PC-9 (cell line): ENCODE measurements around the gene KIDINS220. TPM values are rescaled to one million over a fixed set of nuclear protein-coding genes. Genes with fewer than 3 reads are reported as not detected.

Experiments used
- BruUV-seq: library from RNA; stranded (reverse); fragments of 400-500 nt; replicated peaks from 2 replicates; lab custom pipeline; 2021; lab: Mats Ljungman, UMichigan
- CTCF ChIA-PET: fragments of 300-600 bp; sonication (Branson Sonifier 250); formaldehyde crosslinking; loops from one replicate; lab custom pipeline; 2022; ENCODE audit warnings: antibody characterized with exemption; lab: Charles Lee
- POLR2A ChIA-PET: fragments of 300-600 bp; sonication (Branson Sonifier 250); formaldehyde crosslinking; loops from one replicate; lab custom pipeline; 2022; ENCODE audit warnings: antibody characterized with exemption; ENCODE audit not compliant: unreplicated experiment; lab: Charles Lee
- DNase-seq, 2 experiments: peaks; one replicate each; pipeline versions ENCODE4 v3.0.0 to v3.0.0-alpha.2; 2015 to 2022; ENCODE audit warnings: mixed read lengths in 1 of 2
- H2AFZ ChIP-seq: fragments of 200-600 bp; sonication (generic); 2 replicates; pipeline ENCODE4 v1.8.1; 2017; ENCODE audit warnings: antibody characterized with exemption
- H3F3A ChIP-seq: fragments of 200-600 bp; sonication (generic); 2 replicates; pipeline ENCODE4 v1.8.1; 2017; ENCODE audit warnings: antibody characterized with exemption, mild to moderate bottlenecking, low read depth; ENCODE audit not compliant: insufficient read depth
- H3K27ac ChIP-seq: fragments of 200-600 bp; sonication (generic); 2 replicates; pipeline ENCODE4 v1.6.1; 2016; ENCODE audit warnings: mixed run types
- H3K27me3 ChIP-seq: fragments of 200-600 bp; sonication (generic); 2 replicates; pipeline ENCODE4 v1.6.1; 2016; ENCODE audit warnings: low read depth, mixed run types; ENCODE audit not compliant: insufficient read depth
- H3K36me3 ChIP-seq: fragments of 200-600 bp; sonication (generic); 2 replicates; pipeline ENCODE4 v1.6.1; 2016; ENCODE audit warnings: low read depth, mixed run types
- H3K4me1 ChIP-seq: fragments of 200-600 bp; sonication (generic); replicated peaks from 2 replicates; pipeline ENCODE4 v1.6.1; 2016; ENCODE audit warnings: mixed run types; ENCODE audit not compliant: insufficient read depth
- H3K4me2 ChIP-seq: fragments of 200-600 bp; sonication (generic); 2 replicates; pipeline ENCODE4 v1.6.1; 2017; ENCODE audit warnings: mixed run types
- H3K4me3 ChIP-seq: fragments of 200-600 bp; sonication (generic); 2 replicates; pipeline ENCODE4 v1.6.1; 2016; ENCODE audit warnings: mixed run types
- H3K79me2 ChIP-seq: fragments of 200-600 bp; sonication (generic); 2 replicates; pipeline ENCODE4 v1.6.1; 2017; ENCODE audit warnings: low read depth, mixed run types
- H3K9me2 ChIP-seq: fragments of 200-600 bp; sonication (generic); 2 replicates; pipeline ENCODE4 v1.8.1; 2017; ENCODE audit warnings: mild to moderate bottlenecking; ENCODE audit not compliant: insufficient read depth
- H3K9me3 ChIP-seq: fragments of 200-600 bp; sonication (generic); 2 replicates; pipeline ENCODE4 v1.8.1; 2016; ENCODE audit warnings: low read depth; ENCODE audit not compliant: insufficient read depth
- H4K20me1 ChIP-seq: fragments of 200-600 bp; sonication (generic); 2 replicates; pipeline ENCODE4 v1.8.1; 2017; ENCODE audit not compliant: insufficient read depth
- EZH2 ChIP-seq: fragments of 200-600 bp; sonication (generic); IDR thresholded peaks from 2 replicates; pipeline ENCODE4 v1.8.0; 2017; ENCODE audit warnings: antibody characterized with exemption, low read depth
- intact Hi-C: fragments of 100-400 bp; cut with micrococcal nuclease; formaldehyde crosslinking; loops from one replicate; pipeline ENCODE4 v1.10.0; 2022; ENCODE audit not compliant: unreplicated experiment
- total RNA-seq: library from RNA; stranded (reverse); gene quantifications from 2 replicates; pipeline ENCODE4 v1.2.3, GENCODE V29; 2021
- TF ChIP-seq, protein P1 (sequence below): fragments of 200-600 bp; sonication (generic); conservative IDR thresholded peaks from 2 replicates; pipeline ENCODE4 v1.6.1; 2017; ENCODE audit warnings: mixed run types, antibody characterized with exemption, mild to moderate bottlenecking, moderate library complexity

The KIDINS220 gene
- total RNA-seq, 1 experiment from 2014 or later: 13.9 TPM

DNA sequence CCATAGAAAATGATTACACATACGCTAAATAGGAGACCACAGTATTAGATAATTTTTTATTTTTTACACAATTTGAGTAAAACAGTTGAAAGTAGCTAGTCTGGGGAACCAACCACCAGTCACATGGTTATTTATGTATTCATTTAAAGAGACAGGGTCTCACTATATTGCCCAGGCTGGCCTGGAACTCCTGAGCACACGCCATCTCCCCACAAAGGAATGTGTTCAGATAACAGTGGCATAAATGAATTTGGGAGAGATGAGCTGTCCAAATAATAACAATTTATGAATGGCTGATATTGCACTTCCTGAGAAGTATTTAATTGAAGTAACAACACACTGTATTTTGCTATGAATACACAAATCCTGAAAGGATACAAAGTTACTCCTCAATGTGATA, 39.7 kb downstream of the KIDINS220 start:
- no peaks in the 10 kb centered on the region for H3K9me3 ChIP-seq
- no peak for DNase-seq
- H3K9me2 ChIP-seq: no peaks in the 10 kb centered on the region
- intact Hi-C loops: no loop called here
- no peaks in the 10 kb centered on the region for H4K20me1 ChIP-seq
- no peak overlapping the region for H2AFZ ChIP-seq
- no peak overlapping the region for H3K27ac ChIP-seq
- H3K4me2 ChIP-seq: no peak overlapping the region
- BruUV-seq: no TSS peak
- POLR2A ChIA-PET: no interaction called here
- CTCF ChIA-PET: no interaction called here
- H3K27me3 ChIP-seq: no peaks in the 10 kb centered on the region
- no peaks in the 10 kb centered on the region for H3K79me2 ChIP-seq
- H3K4me3 ChIP-seq: no peak overlapping the region
- no peaks in the 10 kb centered on the region for H3F3A ChIP-seq
- peaks cover 4% of the 10 kb centered on the region; the same call in 1 of the 2 replicates for H3K36me3 ChIP-seq
- no peak for TF ChIP-seq EZH2
- TF ChIP-seq, protein P1, sequence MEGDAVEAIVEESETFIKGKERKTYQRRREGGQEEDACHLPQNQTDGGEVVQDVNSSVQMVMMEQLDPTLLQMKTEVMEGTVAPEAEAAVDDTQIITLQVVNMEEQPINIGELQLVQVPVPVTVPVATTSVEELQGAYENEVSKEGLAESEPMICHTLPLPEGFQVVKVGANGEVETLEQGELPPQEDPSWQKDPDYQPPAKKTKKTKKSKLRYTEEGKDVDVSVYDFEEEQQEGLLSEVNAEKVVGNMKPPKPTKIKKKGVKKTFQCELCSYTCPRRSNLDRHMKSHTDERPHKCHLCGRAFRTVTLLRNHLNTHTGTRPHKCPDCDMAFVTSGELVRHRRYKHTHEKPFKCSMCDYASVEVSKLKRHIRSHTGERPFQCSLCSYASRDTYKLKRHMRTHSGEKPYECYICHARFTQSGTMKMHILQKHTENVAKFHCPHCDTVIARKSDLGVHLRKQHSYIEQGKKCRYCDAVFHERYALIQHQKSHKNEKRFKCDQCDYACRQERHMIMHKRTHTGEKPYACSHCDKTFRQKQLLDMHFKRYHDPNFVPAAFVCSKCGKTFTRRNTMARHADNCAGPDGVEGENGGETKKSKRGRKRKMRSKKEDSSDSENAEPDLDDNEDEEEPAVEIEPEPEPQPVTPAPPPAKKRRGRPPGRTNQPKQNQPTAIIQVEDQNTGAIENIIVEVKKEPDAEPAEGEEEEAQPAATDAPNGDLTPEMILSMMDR: no peak
- H3K4me1 ChIP-seq: no peaks in the 10 kb centered on the region

DNA sequence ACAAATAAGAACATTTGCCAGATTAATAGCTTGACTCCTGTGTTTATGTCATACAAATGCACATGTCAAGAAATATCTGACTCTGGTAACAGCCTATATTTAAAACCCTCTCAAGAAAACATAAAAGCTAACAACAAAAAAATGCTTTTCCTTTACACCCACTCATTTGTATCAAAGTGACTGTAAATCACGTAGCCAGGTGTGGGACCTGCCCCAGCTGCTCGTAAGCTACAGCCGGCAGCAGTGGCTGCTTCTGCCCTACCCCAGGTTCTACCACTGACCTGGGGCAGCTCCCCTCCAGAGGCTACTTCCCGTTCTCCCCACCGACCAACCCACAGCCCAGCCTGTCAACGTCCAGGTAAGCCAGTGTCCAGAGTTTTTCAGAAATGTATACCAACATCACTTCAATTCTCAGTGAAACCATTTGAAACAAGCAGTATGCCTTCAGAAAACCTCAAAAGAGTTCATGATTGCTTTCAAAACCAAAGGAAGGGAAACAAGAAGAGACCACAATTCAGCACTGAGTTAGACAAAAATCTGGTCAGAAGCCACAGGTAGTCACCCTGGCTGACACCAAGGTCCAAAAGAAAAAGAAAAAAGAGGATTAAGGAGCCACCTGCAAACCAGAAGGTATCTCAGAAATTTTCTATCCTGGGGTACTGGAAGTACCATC, 40.4 kb downstream of the KIDINS220 start:
- H4K20me1 ChIP-seq: no peaks in the 10 kb centered on the region
- no peaks in the 10 kb centered on the region for H3K9me3 ChIP-seq
- no peak overlapping the region for H3K4me2 ChIP-seq
- DNase-seq: no peak
- BruUV-seq: no TSS peak
- H3K9me2 ChIP-seq: no peaks in the 10 kb centered on the region
- peaks cover 4% of the 10 kb centered on the region; the same call in 1 of the 2 replicates for H3K36me3 ChIP-seq
- H3F3A ChIP-seq: no peaks in the 10 kb centered on the region
- no peak overlapping the region for H3K27ac ChIP-seq
- H3K4me3 ChIP-seq: no peak overlapping the region
- H3K79me2 ChIP-seq: no peaks in the 10 kb centered on the region
- H3K27me3 ChIP-seq: no peaks in the 10 kb centered on the region
- intact Hi-C loops: no loop called here
- no peak for TF ChIP-seq EZH2
- TF ChIP-seq, protein P1: no peak
- H3K4me1 ChIP-seq: no peaks in the 10 kb centered on the region
- H2AFZ ChIP-seq: no peak overlapping the region
- ChIA-PET POLR2A (no interaction called here), CTCF (no interaction called here)

DNA sequence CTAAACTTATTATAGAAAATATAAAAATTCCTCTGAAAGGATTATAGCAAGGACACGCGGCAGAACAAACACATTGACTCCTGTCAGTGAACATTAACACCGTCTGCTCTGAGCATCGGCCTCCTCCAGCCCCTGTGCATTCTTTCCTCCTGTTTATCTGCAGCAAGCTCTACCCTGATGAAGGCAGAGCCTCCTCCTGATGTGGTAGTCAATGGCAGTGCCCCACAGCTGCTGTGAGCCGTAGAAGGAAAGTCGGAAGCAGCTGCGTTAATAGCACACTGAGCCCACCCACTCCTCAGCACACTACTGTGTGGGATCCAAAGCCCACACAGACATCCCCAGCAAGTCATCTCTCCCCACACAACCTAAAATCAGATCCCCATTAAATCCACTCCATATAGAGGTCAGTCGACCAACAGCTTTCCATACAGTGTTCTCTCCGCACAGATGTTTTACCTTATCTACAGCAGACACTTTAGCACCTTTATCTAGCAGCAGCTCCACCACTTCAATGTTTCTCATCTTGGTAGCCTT, 41.0 kb downstream of the KIDINS220 start:
- Histone ChIP-seq H3K9me2 (no peaks in the 10 kb centered on the region), H3K27me3 (no peaks in the 10 kb centered on the region), H3K4me2 (no peak overlapping the region), H3K4me1 (no peaks in the 10 kb centered on the region), H3K4me3 (no peak overlapping the region), H3F3A (no peaks in the 10 kb centered on the region), H2AFZ (no peak overlapping the region), H3K27ac (no peak overlapping the region), H3K9me3 (no peaks in the 10 kb centered on the region), H3K36me3 (peaks cover 4% of the 10 kb centered on the region; the same call in 1 of the 2 replicates), H3K79me2 (no peaks in the 10 kb centered on the region), H4K20me1 (no peaks in the 10 kb centered on the region)
- CTCF ChIA-PET: no interaction called here
- TF ChIP-seq EZH2: no peak
- TF ChIP-seq, protein P1: no peak
- intact Hi-C loops: no loop called here
- no peak for DNase-seq
- BruUV-seq: no TSS peak
- POLR2A ChIA-PET: no interaction called here
